Endothelial cell of umbilical vein (primary cell): ENCODE data around the gene PSAPL1. TPM values are rescaled to one million over a fixed set of nuclear protein-coding genes. Genes with fewer than 3 reads are reported as not detected.

ENCODE experiments used
- BruUV-seq: library from RNA; stranded (reverse); fragments of 400-500 nt; replicated peaks from 2 replicates; lab custom pipeline; 2021; lab: Mats Ljungman, UMichigan
- CTCF ChIA-PET: fragments of 300-600, 350-600 bp; sonication (Branson Sonifier 250); formaldehyde crosslinking; loops from one replicate; lab custom pipeline; 2021; ENCODE audit warnings: antibody characterized with exemption, inconsistent platforms; lab: Charles Lee
- POLR2A ChIA-PET: fragments of 300-600, 350-600 bp; sonication (Branson Sonifier 250); formaldehyde crosslinking; loops from one replicate; lab custom pipeline; 2021; ENCODE audit warnings: antibody characterized with exemption, inconsistent platforms; lab: Charles Lee
- DNase-seq: peaks from one replicate; pipeline ENCODE4 v3.0.0-alpha.2; 2011; ENCODE audit warnings: low read depth, low spot score
- FAIRE-seq: peaks from 2 replicates; lab custom pipeline; 2011; peaks lifted over from hg19 to GRCh38; lab: Jason Lieb, UNC
- H2AFZ ChIP-seq: 2 replicates; pipeline ENCODE4 v1.6.0; 2012; ENCODE audit warnings: low read depth, low read length, control low read depth, inconsistent platforms
- H3K27ac ChIP-seq: 2 replicates; pipeline ENCODE4 v1.5.1; 2011; ENCODE audit warnings: low read depth, mild to moderate bottlenecking, control low read depth, low read length, moderate library complexity; ENCODE audit not compliant: insufficient read depth
- H3K27me3 ChIP-seq, 2 experiments: 2 replicates each; pipeline versions ENCODE4 v1.6.0 to v1.6.1; 2011; ENCODE audit warnings: low read length in 2 of 2, mixed read lengths in 1 of 2; ENCODE audit not compliant: control insufficient read depth in 2 of 2, insufficient read depth in 2 of 2
- H3K36me3 ChIP-seq, 2 experiments: 2 replicates in 1 of 2; 3 replicates in 1 of 2; pipeline ENCODE4 v1.5.1; 2011; ENCODE audit warnings: low read length in 2 of 2, mild to moderate bottlenecking in 1 of 2, moderate library complexity in 1 of 2; ENCODE audit not compliant: control insufficient read depth in 2 of 2, insufficient read depth in 2 of 2; ENCODE audit errors: extremely low read depth in 1 of 2
- H3K4me1 ChIP-seq: 3 replicates; pipeline ENCODE4 v1.5.1; 2011; ENCODE audit warnings: mild to moderate bottlenecking, low read length; ENCODE audit not compliant: control insufficient read depth, insufficient read depth; ENCODE audit errors: extremely low read depth
- H3K4me2 ChIP-seq: 2 replicates; pipeline ENCODE4 v1.6.1; 2011; ENCODE audit warnings: low read length, control low read depth, mixed read lengths; ENCODE audit not compliant: insufficient read depth
- H3K4me3 ChIP-seq, 3 experiments: fragments of 200-600 bp in 1 of 3; sonication (generic), shearing (Covaris generic) in 1 of 3; replicated peaks in 1 of 3; 2 replicates each; pipeline ENCODE4 v1.5.1; 2011 to 2016; ENCODE audit warnings: control low read depth in 3 of 3, low read length in 3 of 3, mild to moderate bottlenecking in 2 of 3, inconsistent platforms in 1 of 3, low read depth in 1 of 3, moderate library complexity in 1 of 3; ENCODE audit not compliant: insufficient read depth in 1 of 3
- H3K79me2 ChIP-seq: 2 replicates; pipeline ENCODE4 v1.6.0; 2012; ENCODE audit warnings: low read length, inconsistent platforms; ENCODE audit not compliant: control insufficient read depth, insufficient read depth
- H3K9ac ChIP-seq: replicated peaks from 2 replicates; pipeline ENCODE3; 2011; ENCODE audit warnings: low read length, control low read depth; ENCODE audit not compliant: insufficient read depth; ENCODE audit errors: extremely low read depth
- H3K9me1 ChIP-seq: replicated peaks from 3 replicates; pipeline ENCODE4 v1.6.0; 2011; ENCODE audit warnings: mild to moderate bottlenecking, low read length; ENCODE audit not compliant: control insufficient read depth, insufficient read depth; ENCODE audit errors: extremely low read depth
- H3K9me3 ChIP-seq: replicated peaks from 2 replicates; pipeline ENCODE4 v1.5.1; 2012; ENCODE audit warnings: low read length, inconsistent platforms; ENCODE audit not compliant: control insufficient read depth, insufficient read depth
- H4K20me1 ChIP-seq: replicated peaks from 2 replicates; pipeline ENCODE3; 2011; ENCODE audit warnings: mild to moderate bottlenecking, low read length; ENCODE audit not compliant: control insufficient read depth, insufficient read depth; ENCODE audit errors: extremely low read depth
- CTCF ChIP-seq, 2 donors: IDR thresholded peaks; 1 replicate in 1 of 2; 2 replicates in 1 of 2; pipeline ENCODE4 v1.5.1; 2011; ENCODE audit warnings: low read length in 2 of 2, mild to moderate bottlenecking in 2 of 2, moderate library complexity in 2 of 2, control low read depth in 1 of 2, inconsistent platforms in 1 of 2, low read depth in 1 of 2; ENCODE audit not compliant: insufficient read depth in 1 of 2; ENCODE audit errors: extremely low read depth in 1 of 2
- EZH2 ChIP-seq: IDR thresholded peaks from 2 replicates; pipeline ENCODE4 v1.6.1; 2012; ENCODE audit warnings: borderline replicate concordance, low read depth, mild to moderate bottlenecking, moderate library complexity, low read length, inconsistent platforms; ENCODE audit not compliant: severe bottlenecking
- FOS ChIP-seq: IDR thresholded peaks from 2 replicates; pipeline ENCODE4 v1.6.1; 2011; ENCODE audit warnings: mild to moderate bottlenecking, low read length, moderate library complexity, borderline replicate concordance; ENCODE audit not compliant: insufficient read depth
- GATA2 ChIP-seq: IDR thresholded peaks from 2 replicates; pipeline ENCODE4 v1.7.0; 2011; ENCODE audit warnings: low read depth, mild to moderate bottlenecking, moderate library complexity, mixed read lengths, low read length; ENCODE audit not compliant: insufficient read length, insufficient read depth
- JUN ChIP-seq: IDR thresholded peaks from 2 replicates; pipeline ENCODE4 v1.6.1; 2011; ENCODE audit warnings: borderline replicate concordance, low read depth; ENCODE audit not compliant: insufficient read length, insufficient read depth
- MAX ChIP-seq: IDR thresholded peaks from 2 replicates; pipeline ENCODE4 v1.6.1; 2011; ENCODE audit not compliant: insufficient read depth, insufficient read length
- MYC ChIP-seq: IDR thresholded peaks from one replicate; pipeline ENCODE4 v1.6.1; 2011; ENCODE audit warnings: mild to moderate bottlenecking, low read depth, low read length
- POLR2A ChIP-seq: IDR thresholded peaks from 2 replicates; pipeline ENCODE4 v1.6.1; 2012; ENCODE audit warnings: low read depth, mild to moderate bottlenecking, control low read depth, low read length
- POLR2AphosphoS5 ChIP-seq: IDR thresholded peaks from 2 replicates; pipeline ENCODE4 v1.6.1; 2012; ENCODE audit warnings: low read depth, mild to moderate bottlenecking, control low read depth, low read length, moderate library complexity; ENCODE audit not compliant: insufficient read depth
- dilution Hi-C: fragments of 300-500 bp; cut with MboI; formaldehyde crosslinking; loops from one replicate; pipeline ENCODE4 v1.15.0; 2019; ENCODE audit warnings: low sequenced_read_pairs; ENCODE audit not compliant: extremely low pct_ligation_motif_present
- intact Hi-C: fragments of 100-400 bp; cut with micrococcal nuclease; formaldehyde crosslinking; loops from one replicate; pipeline ENCODE4 v1.10.0; 2022
- polyA plus RNA-seq, 4 experiments: library from polyadenylated mRNA; depleted of rRNA in 3 of 4; stranded (reverse) in 3 of 4; unstranded in 1 of 4; fragments of >200 nt; gene quantifications; 2 replicates each; pipeline versions ENCODE4 v1.2.1 to v1.2.3, GENCODE V29; 2011 to 2012; ENCODE audit warnings: missing spikeins in 1 of 4
- total RNA-seq: library from RNA; stranded (reverse); gene quantifications from 2 replicates; pipeline ENCODE4 v1.2.3, GENCODE V29; 2021

PSAPL1 gene
- total and polyA plus RNA-seq, 2 donors (not counting 3 experiments of a cell fraction or from before 2014, with no cell fraction given), result not detected

GRCh38 chr4:7451800-7452199, 17.1 kb upstream of the PSAPL1 start:
- DNase-seq, result no peak
- no peak for TF ChIP-seq FOS
- no peak for TF ChIP-seq GATA2
- no peak for TF ChIP-seq CTCF (IDR thresholded peaks at IDR 0.05; ENCODE audit: extremely low read depth in 1 of 2, insufficient read depth in 1 of 2, low read depth in 1 of 2, low read length in 2 of 2)
- no peak for TF ChIP-seq EZH2
- TF ChIP-seq MAX, result no peak
- no peak for TF ChIP-seq POLR2AphosphoS5
- no peak for TF ChIP-seq POLR2A
- no peak for TF ChIP-seq MYC
- TF ChIP-seq JUN, result no peak
- Histone ChIP-seq H3K9ac (no peak overlapping the region), H2AFZ (no peak overlapping the region), H3K9me1 (no peaks in the 10 kb centered on the region), H4K20me1 (no peaks in the 10 kb centered on the region), H3K9me3 (peaks cover 1% of the 10 kb centered on the region), H3K27ac (no peak overlapping the region), H3K79me2 (no peaks in the 10 kb centered on the region), H3K36me3 (no peaks in the 10 kb centered on the region), H3K4me3 (no peak overlapping the region), H3K4me2 (no peak overlapping the region), H3K27me3 (no peaks in the 10 kb centered on the region), H3K4me1 (no peaks in the 10 kb centered on the region)
- FAIRE-seq, result no peak
- POLR2A ChIA-PET, result no interaction called here
- no TSS peak for BruUV-seq
- dilution Hi-C loops, result no loop called here
- intact Hi-C loops, result no loop called here
- CTCF ChIA-PET, result no interaction called here
